SH-SY5Y (cell line): ENCODE measurements around the gene DLG1.

Experiments used
- GATA2 ChIP-seq: IDR thresholded peaks from 2 replicates; pipeline ENCODE4 v1.6.1; 2011; ENCODE audit warnings: mild to moderate bottlenecking, low read depth, low read length
- GATA3 ChIP-seq: IDR thresholded peaks from 2 replicates; pipeline ENCODE4 v1.6.1; 2011; ENCODE audit warnings: low read depth, mild to moderate bottlenecking, low read length, moderate library complexity

GRCh38 chr3:197297476-197298340, 704 bp downstream of the DLG1 start:
- no peak for TF ChIP-seq GATA3
- no peak for TF ChIP-seq GATA2
